ENCODE results near the gene TNFAIP8L3. TPM values are rescaled to one million over a fixed set of nuclear protein-coding genes. Genes with fewer than 3 reads are reported as not detected.
"Not testable (repeated sequence)": the region's sequence is repeated elsewhere in the genome, so short reads cannot be mapped to it uniquely, and the experiment has no call there.

TNFAIP8L3 gene
- total and polyA plus RNA-seq, 2 donors = 9.7 to 31.2 TPM

- peaks cover 2% of the 10 kb centered on the region for H3K4me1 ChIP-seq (ENCODE audit: insufficient read depth)
- H3K27ac ChIP-seq (ENCODE audit: low read depth) = no peak overlapping the region
- H3K4me3 ChIP-seq (ENCODE audit: low read depth, low read length) = no peak overlapping the region
- no peaks in the 10 kb centered on the region for H3K36me3 ChIP-seq (ENCODE audit: insufficient read depth)
- DNase-seq (ENCODE audit: extremely low spot score) = no peak
Observed at GRCh38 chr15:51048308-51048707, 46.4 kb downstream of the TNFAIP8L3 start.

GRCh38 chr15:51046799-51047449 is 47.8 kb downstream of the TNFAIP8L3 start:
- 16% methylated on average over 3 of the region's 3 CpGs for WGBS
- Histone ChIP-seq H3K27ac (ENCODE audit: low read depth) (no peak overlapping the region), H3K36me3 (ENCODE audit: insufficient read depth) (no peaks in the 10 kb centered on the region), H3K4me3 (ENCODE audit: low read depth, low read length) (no peak overlapping the region), H3K4me1 (ENCODE audit: insufficient read depth) (peaks cover 2% of the 10 kb centered on the region)
- peak; percentile 36 for DNase-seq (ENCODE audit: extremely low spot score)

- H3K36me3 ChIP-seq (ENCODE audit: insufficient read depth) = no peaks in the 10 kb centered on the region
- peaks cover 2% of the 10 kb centered on the region for H3K4me1 ChIP-seq (ENCODE audit: insufficient read depth)
- DNase-seq (ENCODE audit: extremely low spot score) = no peak
- no peak overlapping the region for H3K4me3 ChIP-seq (ENCODE audit: low read depth, low read length)
- H3K27ac ChIP-seq (ENCODE audit: low read depth) = no peak overlapping the region
- 95% methylated on average over 2 of the region's 2 CpGs for WGBS
Observed at GRCh38 chr15:51046016-51046415, 48.7 kb downstream of the TNFAIP8L3 start.

- Histone ChIP-seq H3K36me3 (ENCODE audit: insufficient read depth) (no peaks in the 10 kb centered on the region), H3K4me1 (ENCODE audit: insufficient read depth) (peaks cover 2% of the 10 kb centered on the region), H3K27ac (ENCODE audit: low read depth) (no peak overlapping the region), H3K4me3 (ENCODE audit: low read depth, low read length) (no peak overlapping the region)
- DNase-seq (ENCODE audit: extremely low spot score) = no peak
- WGBS = 20% methylated on average over 4 of the region's 4 CpGs
Observed at GRCh38 chr15:51044037-51044727, 50.5 kb downstream of the TNFAIP8L3 start.

GRCh38 chr15:51038974-51039319 is 55.8 kb downstream of the TNFAIP8L3 start:
- H3K4me1 ChIP-seq (ENCODE audit: insufficient read depth) = no peaks in the 10 kb centered on the region
- 97% methylated on average over 2 of the region's 2 CpGs for WGBS
- DNase-seq (ENCODE audit: extremely low spot score) = no peak
- no peaks in the 10 kb centered on the region for H3K36me3 ChIP-seq (ENCODE audit: insufficient read depth)
- H3K27ac ChIP-seq (ENCODE audit: low read depth) = no peak overlapping the region
- no peak overlapping the region for H3K4me3 ChIP-seq (ENCODE audit: low read depth, low read length)

- H3K27ac ChIP-seq (ENCODE audit: low read depth) = no peak overlapping the region
- no peak overlapping the region for H3K4me3 ChIP-seq (ENCODE audit: low read depth, low read length)
- H3K36me3 ChIP-seq (ENCODE audit: insufficient read depth) = no peaks in the 10 kb centered on the region
- WGBS = 85% methylated on average over 7 of the region's 7 CpGs
- no peaks in the 10 kb centered on the region for H3K4me1 ChIP-seq (ENCODE audit: insufficient read depth)
- DNase-seq (ENCODE audit: extremely low spot score) = no peak
Observed at GRCh38 chr15:51038162-51038973, 56.3 kb downstream of the TNFAIP8L3 start.

GRCh38 chr15:51037474-51037873 is 57.2 kb downstream of the TNFAIP8L3 start:
- not testable (repeated sequence) for DNase-seq (ENCODE audit: extremely low spot score); H3K27ac ChIP-seq (ENCODE audit: low read depth); H3K36me3 ChIP-seq (ENCODE audit: insufficient read depth); H3K4me3 ChIP-seq (ENCODE audit: low read depth, low read length); H3K4me1 ChIP-seq (ENCODE audit: insufficient read depth)
- 96% methylated on average over 13 of the region's 13 CpGs for WGBS

- Histone ChIP-seq H3K36me3 (ENCODE audit: insufficient read depth) (no peaks in the 10 kb centered on the region), H3K4me1 (ENCODE audit: insufficient read depth) (no peaks in the 10 kb centered on the region), H3K4me3 (ENCODE audit: low read depth, low read length) (no peak overlapping the region), H3K27ac (ENCODE audit: low read depth) (peak overlapping the region; percentile 44)
- DNase-seq (ENCODE audit: extremely low spot score) = no peak
- WGBS = 46% methylated on average over 6 of the region's 6 CpGs
Observed at GRCh38 chr15:51030649-51031316, 63.9 kb downstream of the TNFAIP8L3 start.

- Histone ChIP-seq H3K4me3 (ENCODE audit: low read depth, low read length) (no peak overlapping the region), H3K36me3 (ENCODE audit: insufficient read depth) (no peaks in the 10 kb centered on the region), H3K4me1 (ENCODE audit: insufficient read depth) (no peaks in the 10 kb centered on the region), H3K27ac (ENCODE audit: low read depth) (no peak overlapping the region)
- no peak for DNase-seq (ENCODE audit: extremely low spot score)
- 87% methylated on average over 3 of the region's 3 CpGs for WGBS
Observed at GRCh38 chr15:51025454-51025846, 69.3 kb downstream of the TNFAIP8L3 start.

- H3K27ac ChIP-seq (ENCODE audit: low read depth) = no peak overlapping the region
- no peaks in the 10 kb centered on the region for H3K4me1 ChIP-seq (ENCODE audit: insufficient read depth)
- WGBS = 56% methylated on average over 4 of the region's 4 CpGs
- no peak for DNase-seq (ENCODE audit: extremely low spot score)
- H3K4me3 ChIP-seq (ENCODE audit: low read depth, low read length) = no peak overlapping the region
- no peaks in the 10 kb centered on the region for H3K36me3 ChIP-seq (ENCODE audit: insufficient read depth)
Observed at GRCh38 chr15:51024735-51025453, 69.8 kb downstream of the TNFAIP8L3 start.

GRCh38 chr15:51023499-51023898 is 71.2 kb downstream of the TNFAIP8L3 start:
- Histone ChIP-seq H3K4me1 (ENCODE audit: insufficient read depth) (no peaks in the 10 kb centered on the region), H3K4me3 (ENCODE audit: low read depth, low read length) (no peak overlapping the region), H3K36me3 (ENCODE audit: insufficient read depth) (no peaks in the 10 kb centered on the region), H3K27ac (ENCODE audit: low read depth) (no peak overlapping the region)
- DNase-seq (ENCODE audit: extremely low spot score) = no peak
- 100% methylated on average over 1 of the region's 1 CpG for WGBS

GRCh38 chr15:51022206-51022605 is 72.5 kb downstream of the TNFAIP8L3 start:
- Histone ChIP-seq H3K4me3 (ENCODE audit: low read depth, low read length) (no peak overlapping the region), H3K36me3 (ENCODE audit: insufficient read depth) (no peaks in the 10 kb centered on the region), H3K4me1 (ENCODE audit: insufficient read depth) (no peaks in the 10 kb centered on the region), H3K27ac (ENCODE audit: low read depth) (no peak overlapping the region)
- DNase-seq (ENCODE audit: extremely low spot score) = no peak

GRCh38 chr15:51016615-51017014 is 78.1 kb downstream of the TNFAIP8L3 start:
- Histone ChIP-seq H3K36me3 (ENCODE audit: insufficient read depth) (no peaks in the 10 kb centered on the region), H3K27ac (ENCODE audit: low read depth) (no peak overlapping the region), H3K4me1 (ENCODE audit: insufficient read depth) (no peaks in the 10 kb centered on the region), H3K4me3 (ENCODE audit: low read depth, low read length) (no peak overlapping the region)
- WGBS = 59% methylated on average over 1 of the region's 1 CpG
- no peak for DNase-seq (ENCODE audit: extremely low spot score)

Measured in urinary bladder (tissue), 4 donors.